NCI-H1694 treated with DMSO at 0.1 percent for 48 hours (cell line): ENCODE data around the gene ELF2.
"Not testable (repeated sequence)": the region's sequence is repeated elsewhere in the genome, so short reads cannot be mapped to it uniquely, and the experiment has no call there.

Experiments used
- DNase-seq: peaks from one replicate; lab custom pipeline; 2025; lab: John Stamatoyannopoulos, UW

The ELF2 gene

DNA sequence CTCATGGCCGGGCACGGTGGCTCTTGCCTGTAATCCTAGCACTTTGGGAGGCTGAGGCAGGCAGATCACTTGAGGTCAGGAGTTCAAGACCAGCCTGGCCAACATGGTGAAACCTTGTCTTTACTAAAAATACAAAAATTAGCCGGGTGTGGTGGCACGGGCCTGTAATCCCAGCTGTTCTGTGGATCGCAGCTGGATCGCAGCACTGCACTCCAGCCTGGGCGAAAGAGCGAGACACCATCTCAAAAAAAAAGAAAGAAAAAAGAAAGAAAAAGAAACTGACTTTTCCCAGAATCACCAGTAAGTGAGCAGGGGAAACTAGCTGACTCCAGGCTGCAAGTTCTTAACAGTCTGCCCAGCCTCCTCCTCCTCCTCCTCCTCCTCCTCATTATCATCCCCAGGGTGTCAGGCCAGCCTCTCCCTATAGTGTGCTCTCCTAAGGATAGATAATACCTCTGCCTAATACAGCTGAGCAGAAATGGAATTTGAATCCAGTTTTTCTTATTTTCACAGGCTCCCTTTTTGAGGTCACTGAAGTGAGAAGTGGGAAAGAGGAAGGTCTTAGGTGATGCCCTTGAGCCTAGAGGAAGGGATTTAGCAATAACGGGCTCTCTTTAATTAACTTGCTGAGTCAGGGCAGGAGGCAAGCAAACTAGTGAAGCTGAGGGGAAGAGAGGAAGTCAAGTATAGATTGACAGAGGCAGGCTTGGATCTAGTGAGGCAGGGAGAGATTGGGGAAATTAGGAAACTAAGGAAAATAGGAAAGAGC, 11.8 kb upstream of the ELF2 start:
- no peak for DNase-seq

DNA sequence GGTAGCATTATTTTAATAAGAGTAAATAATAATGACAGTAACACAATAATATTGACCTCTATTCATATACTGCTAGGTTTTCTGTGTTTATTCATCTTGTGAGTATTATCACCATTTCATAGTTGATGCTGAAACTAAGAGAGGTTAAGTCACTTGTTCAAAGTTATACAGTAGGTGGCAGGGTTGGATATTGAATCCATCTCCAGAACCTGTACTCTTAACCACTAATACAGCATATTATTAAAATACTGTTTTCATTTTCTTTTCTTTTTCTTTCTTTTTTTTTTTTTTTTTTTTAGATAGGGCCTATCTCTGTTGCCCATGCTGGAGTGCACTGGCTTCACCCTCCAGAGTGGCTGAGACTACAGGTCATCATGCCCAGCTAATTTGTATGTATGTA, 7.1 kb upstream of the ELF2 start:
- peak; percentile 33 for DNase-seq

DNA sequence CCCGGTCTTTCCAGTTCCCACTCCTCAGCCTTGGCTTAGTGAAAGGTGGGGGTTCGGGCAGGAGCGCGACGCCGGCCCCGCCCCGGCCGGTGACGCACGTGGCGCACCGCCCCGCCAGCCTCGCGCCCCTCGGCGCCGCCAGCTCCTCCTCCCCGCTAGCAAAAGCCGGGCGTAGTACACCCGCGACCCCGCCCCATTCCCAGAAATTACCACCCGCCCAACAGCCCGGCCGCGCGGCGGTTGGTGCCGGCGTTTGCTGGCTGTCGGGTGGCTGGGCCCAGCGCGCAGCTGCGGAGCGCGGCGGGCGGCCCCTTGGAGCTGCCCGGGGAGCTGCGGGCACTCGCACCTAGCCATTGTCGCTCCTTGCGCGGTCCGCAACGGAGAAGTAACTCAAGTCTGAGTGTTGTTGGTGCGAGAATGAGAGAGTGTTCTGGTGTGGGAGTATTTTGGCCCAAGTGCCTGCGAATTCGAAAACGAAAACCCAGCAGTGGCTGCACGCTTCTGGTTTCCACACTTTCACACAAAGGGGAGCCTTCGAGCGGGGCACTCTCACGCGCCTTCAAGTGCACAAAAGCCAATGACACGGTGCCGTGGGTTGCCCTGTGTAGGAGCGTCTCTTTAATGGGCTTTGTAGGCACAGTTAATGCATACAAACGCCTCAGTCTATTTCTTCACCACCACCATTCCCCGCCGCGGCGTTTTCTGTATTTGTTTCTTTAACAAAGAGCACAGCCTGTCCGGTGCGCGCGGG, 1.0 kb upstream of the ELF2 start:
- DNase-seq = peak; percentile 76

- peak; percentile 43 for DNase-seq
Observed at GRCh38 chr4:139176302-139177048, 543 bp downstream of the ELF2 start.

DNA sequence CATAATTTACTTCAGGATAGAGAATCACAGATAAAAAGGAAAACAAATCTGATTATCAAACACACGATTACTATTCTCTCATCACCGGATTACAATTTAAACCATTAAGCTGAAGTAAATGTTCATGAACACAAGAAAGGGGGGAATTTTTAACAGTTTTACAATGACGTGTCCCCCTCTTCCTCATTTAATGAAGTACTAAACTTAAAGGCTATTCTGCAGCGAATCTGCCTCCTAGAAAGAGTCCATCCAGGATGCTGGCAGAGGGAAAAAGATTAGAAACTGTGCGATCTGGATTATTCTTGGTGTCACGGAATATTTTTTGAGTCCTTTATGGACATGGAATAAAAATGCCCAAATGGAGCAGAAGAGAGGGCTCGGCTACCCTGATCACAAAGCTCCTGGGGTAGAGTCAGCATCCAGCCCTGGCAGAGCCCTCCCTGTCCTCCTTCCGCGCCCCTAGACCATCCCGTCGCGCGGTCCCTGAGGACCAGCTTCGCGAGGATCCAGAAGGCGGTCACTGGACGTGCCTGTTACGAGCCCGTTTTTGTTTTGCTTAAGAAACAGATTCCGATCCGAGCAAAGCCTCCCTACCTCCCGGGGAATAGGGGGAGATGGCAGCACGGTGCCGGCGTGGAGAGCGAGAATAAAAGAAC, 1.2 kb downstream of the ELF2 start:
- peak; percentile 6 for DNase-seq

GRCh38 chr4:139171876-139172691, 4.9 kb downstream of the ELF2 start:
- no peak for DNase-seq

DNA sequence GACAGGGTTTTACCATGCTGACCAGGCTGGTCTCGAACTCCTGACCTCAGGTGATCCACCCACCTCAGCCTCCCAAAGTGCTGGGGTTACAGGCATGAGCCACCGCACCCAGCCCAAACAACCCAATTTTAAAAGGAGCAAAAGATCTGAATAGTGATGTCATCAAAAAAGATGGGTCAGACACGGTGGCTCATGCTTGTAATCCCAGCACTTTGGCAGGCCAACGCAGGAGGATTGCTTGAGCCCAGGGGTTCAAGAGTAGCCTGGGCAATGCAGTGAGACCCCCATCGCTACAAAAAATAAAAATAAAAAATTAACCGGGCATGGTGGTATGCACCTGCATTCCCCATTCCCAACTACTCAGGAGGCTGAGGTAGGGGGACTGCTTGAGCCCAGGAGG, 6.1 kb downstream of the ELF2 start:
- DNase-seq = no peak

DNA sequence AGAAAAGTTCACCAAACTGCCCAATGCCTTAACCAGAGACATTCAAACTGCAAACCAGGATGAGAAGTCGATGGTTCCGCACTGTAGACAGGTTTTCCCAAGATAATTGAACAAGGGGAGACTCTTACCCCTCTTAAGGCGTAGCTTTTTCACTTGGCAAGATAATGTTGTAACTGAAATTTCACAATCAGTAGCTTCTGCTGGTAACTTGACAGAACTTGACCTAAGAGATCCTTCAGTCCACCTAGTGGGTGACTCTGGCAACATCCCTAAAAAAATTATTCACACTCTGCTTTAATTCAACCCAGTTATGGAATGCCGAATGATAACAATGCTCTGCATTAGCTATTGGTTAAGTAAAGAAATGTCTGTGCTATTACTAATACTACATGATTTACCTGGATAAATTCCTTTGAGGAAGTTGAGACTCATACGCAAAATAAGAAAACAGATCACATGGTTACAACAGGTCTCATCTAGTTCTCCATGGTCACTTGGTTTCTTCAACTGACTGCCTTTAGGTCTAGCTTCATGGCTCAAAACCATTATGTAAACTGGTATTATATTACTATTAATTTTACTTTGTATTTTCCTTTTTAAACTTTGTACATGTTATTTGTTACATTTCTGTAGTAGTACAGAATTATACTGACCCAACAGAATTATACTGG, 9.1 kb downstream of the ELF2 start:
- peak; percentile 20 for DNase-seq

DNA sequence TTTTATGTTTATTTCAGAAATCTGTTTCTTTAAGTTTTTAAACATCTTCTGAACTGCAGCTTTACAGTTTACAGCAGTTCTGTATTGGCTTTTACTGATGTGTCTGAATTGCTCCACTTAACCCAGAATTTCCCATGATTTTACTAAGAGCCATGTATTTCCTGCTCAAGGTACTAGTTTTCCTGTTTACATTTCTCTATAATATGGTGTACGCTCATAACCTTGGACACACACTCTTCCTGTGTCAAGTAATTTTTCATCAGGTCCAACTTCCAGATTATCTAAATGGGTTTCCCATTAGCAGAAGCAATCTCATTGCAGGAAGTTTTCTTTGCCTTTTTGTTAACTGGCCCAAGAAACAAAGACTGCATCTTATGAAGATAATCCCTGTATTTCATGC, 12.3 kb downstream of the ELF2 start:
- DNase-seq = no peak

GRCh38 chr4:139163806-139164206, 13.2 kb downstream of the ELF2 start:
- no peak for DNase-seq

GRCh38 chr4:139157977-139158376, 19.0 kb downstream of the ELF2 start:
- DNase-seq = not testable (repeated sequence)

DNA sequence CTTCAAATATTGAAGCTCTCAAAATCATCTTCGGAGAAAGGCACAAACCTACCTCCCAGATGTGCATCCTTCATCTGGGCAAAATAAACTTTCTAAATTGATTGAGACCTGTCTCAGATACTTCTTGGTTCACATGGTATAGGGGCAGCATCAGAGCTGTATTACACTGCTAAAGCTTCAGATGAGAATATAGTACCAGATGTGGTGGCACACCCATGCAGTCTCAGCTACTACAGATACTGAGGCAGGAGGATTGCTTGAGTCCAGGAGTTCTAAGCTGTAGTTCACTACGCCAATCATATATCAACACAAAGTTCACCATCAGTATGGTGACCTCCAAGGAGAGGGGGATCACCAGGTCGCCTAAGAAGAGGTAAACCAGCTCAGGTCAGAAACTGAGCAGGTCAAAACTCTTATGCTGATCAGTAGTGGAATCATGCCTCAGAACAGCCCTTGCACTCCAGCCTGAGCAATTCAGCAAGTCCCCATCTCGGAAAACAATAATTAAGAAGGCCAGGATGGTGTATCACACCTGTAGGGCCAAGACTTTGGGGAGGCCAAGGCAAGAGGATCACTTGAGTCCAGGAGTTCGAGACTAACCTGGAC, 22.0 kb downstream of the ELF2 start:
- no peak for DNase-seq

GRCh38 chr4:139154538-139154937, 22.5 kb downstream of the ELF2 start:
- no peak for DNase-seq

- no peak for DNase-seq
Observed at GRCh38 chr4:139154134-139154421, 22.9 kb downstream of the ELF2 start.

DNA sequence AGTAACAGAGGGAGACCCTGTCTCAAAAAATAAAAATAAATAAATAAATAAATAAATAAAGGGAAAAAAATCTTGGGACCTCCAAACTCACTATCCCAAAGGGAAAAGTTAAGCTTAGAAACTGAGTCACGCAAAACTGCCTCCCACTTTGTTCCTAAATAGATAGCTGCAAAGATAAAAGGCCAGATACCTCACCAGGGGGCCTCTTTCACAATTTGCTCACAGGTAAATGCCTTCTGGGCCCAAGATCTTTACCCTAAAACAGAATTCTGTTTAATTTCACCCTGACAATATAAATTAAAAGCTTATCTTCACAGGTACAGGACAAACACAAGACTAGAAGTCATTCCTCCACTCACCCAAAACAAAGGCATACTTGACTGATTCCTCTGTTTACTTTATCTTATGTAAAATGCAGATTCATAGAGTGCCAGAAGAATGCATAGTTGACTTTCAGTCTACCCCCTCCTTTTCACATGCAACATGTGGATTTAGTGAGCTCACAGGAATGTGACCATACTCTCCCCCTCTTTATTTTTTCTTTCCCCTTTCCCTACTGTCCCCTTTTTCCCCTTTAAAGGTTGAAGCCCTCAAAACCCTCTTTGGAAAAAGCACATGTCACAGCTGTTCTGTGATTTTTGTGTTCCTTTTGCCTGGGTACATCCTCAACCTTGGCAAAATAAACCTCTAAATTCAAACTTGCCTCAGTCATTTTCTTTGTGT, 23.4 kb downstream of the ELF2 start:
- DNase-seq = no peak

- DNase-seq = no peak
Observed at GRCh38 chr4:139152249-139152648, 24.8 kb downstream of the ELF2 start.

- DNase-seq = no peak
Observed at GRCh38 chr4:139146926-139147629, 29.9 kb downstream of the ELF2 start.

DNA sequence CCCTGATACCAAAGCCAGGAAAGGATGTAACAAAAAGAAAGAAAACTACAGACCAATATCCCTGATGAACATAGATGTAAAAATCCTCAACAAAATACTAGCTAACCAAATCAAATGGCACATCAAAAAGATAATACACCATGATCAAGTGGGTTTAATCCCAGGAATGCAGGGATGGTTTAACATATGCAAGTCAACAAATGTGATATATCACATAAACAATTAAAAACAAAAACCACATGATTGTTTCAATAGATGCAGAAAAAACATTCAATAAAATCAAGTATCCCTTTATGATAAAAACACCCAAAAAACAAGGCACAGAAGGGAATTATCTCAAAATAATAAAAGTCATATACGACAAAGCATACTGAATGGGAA, 31.5 kb downstream of the ELF2 start:
- no peak for DNase-seq

GRCh38 chr4:139144911-139145551, 32.0 kb downstream of the ELF2 start:
- DNase-seq = no peak
